GM18502 (cell line): Measurements from ENCODE around the gene FAM81B.
"Not testable (repeated sequence)": the region's sequence is repeated elsewhere in the genome, so short reads cannot be mapped to it uniquely, and the experiment has no call there.

Experiments used
- ATAC-seq: cut with Tn5 transposase; IDR thresholded peaks from one replicate; pipeline ENCODE4 v1.9.1; 2021; ENCODE audit warnings: mild to moderate bottlenecking; ENCODE audit not compliant: unreplicated experiment, poor library complexity

The FAM81B gene

DNA sequence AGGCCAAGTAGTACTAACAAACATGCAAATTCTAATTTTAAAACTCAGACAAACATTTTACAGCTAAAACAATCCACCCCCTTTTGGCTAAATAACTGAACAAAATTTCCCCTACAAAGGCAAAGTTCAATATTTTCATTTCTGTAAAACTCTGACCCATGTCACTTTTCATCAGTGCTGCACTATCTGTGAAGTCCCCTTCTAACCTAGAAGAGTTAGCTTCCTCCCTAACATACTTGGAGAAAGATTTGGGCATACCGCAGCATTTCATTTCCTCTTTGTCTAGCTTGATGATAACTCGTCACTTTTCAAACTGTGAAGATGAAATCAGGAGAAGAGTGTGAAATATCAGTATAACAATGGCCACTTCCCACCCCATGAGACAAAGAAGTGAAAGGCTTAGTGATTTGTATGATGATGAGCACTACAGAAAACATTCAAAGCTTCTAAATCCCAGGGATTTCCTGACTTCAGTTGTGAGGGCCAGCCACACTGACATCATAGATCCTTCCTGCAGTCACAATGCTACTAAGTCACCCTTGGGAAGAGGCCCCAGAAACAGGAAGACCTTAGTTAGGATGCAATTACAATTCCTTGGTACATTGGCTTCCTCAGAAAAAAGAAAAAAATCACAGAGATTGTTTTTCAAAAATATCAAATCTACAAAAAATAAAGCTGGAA lies at the start of gene FAM81B:
Gene FAM81B (plus strand): TSS at position 555 of the 681 bp plus-strand sequence. CDS start 24 bp downstream, at position 579.
- ATAC-seq, result no peak

DNA sequence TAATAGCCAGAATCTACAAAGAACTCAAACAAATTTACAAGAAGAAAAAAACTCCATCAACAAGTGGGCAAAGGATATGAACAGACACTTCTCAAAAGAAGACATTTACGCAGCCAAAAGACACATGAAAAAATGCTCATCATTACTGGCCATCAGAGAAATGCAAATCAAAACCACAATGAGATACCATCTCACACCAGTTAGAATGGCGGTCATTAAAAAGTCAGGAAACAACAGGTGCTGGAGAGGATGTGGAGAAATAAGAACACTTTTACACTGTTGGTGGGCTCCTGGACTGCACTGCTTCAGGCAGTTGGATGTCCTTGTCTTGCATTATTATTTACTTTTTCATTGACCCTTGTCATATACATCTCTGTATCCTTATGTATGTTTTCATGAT lies 49.7 kb upstream of the FAM81B start:
- not testable (repeated sequence) for ATAC-seq

GRCh38 chr5:95347506-95348120 lies 43.6 kb upstream of the FAM81B start:
- no peak for ATAC-seq

DNA sequence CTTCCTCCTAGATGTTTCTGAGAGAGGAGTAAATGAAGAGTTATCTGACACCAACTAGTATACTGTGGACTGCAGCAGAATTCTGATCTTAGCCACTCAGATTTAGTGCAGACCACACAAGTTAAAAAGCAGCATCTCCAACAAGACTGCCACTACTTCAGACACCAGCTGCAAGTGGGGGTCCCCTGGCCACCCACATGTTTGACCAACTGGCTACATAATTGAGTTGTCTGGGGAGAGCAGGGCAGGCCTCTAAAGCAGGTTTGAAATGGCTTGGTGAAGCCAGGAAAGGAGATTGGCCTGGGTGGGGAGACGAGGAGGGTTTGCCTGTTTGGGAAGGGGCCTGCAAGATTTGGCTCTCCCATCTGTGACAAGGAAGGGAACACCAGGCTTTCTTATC lies 40.5 kb upstream of the FAM81B start:
- no peak for ATAC-seq

DNA sequence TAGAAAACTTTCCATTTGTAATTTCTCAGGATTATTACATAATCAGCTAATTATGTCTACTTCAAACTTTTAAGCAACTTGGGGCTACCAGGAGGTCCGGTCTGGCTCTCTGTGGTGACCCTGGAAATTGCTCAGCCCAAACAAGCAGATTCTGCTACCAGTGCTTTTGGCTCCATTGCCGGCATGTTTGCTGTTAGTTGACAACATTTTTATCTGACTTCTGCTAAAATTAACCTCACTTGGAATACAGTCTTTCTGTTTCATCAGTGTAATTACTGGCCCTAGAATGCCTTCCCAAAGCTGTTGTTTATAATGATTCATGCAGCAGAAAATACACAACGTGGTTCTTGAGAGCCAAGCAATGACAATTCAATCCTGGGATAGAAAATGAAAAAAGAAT lies 38.5 kb upstream of the FAM81B start:
- no peak for ATAC-seq

DNA sequence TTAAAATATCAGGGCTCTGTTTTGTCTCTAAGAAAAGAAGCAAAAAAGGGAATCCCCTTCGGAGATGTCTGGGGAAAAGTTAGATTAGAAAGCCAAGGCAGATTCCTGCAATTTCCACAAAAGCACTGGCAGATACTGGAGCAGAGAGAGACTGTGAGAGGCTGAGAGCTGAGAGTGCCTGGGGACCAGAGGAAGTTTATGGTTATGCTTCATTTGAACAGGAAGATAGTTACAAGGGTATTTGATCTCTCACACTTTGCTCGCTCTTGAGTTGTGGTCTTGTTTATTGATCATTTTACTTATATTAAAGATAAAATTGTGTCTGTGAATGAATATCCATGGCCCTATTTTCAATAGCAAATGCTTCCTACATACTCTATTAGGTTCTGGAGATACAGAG lies 32.8 kb upstream of the FAM81B start:
- ATAC-seq, result no peak

DNA sequence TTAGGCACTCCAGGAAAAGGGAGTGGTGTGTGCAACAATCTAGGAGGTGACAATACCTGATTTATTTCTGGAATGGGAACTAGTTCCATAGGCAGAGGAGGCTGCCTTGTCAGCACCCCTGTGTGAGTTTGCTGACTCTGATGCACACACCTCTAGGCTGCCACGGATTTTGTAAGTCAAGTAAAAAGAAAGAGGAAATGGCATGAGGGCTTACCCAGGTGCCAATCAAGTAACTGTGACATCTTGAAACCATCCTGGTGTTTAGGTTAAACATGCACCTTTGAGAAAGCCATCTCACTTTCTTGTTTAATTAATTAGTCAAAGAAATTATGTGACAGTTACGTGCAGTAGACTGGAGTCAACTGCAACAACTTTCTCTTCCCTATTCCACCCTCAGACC lies 32.3 kb upstream of the FAM81B start:
- ATAC-seq, result no peak

- ATAC-seq, result not testable (repeated sequence)
Measured at GRCh38 chr5:95360667-95361066, 30.5 kb upstream of the FAM81B start.

- ATAC-seq, result no peak
Measured at GRCh38 chr5:95365302-95366095, 25.7 kb upstream of the FAM81B start.

DNA sequence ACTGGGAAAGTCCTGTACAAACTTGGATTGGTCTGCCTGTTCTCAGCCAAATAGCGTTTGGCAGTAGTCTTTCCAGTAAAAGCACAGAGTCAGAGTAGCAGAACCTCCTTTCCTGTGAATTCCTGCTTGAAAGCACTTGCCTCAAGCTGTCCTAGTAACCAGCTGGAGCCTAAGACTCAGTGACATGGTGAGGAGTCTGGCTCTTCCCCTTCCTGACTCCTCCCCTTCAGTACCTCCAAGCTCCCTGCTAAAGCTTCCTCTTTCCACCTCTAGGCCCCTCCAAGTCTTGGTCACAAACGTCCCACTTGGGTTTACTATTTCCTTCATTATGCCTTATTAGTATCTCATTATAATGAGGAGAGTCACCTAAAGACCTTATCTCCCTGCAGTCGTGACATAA lies 21.4 kb upstream of the FAM81B start:
- no peak for ATAC-seq

- no peak for ATAC-seq
Measured at GRCh38 chr5:95374061-95374460, 17.1 kb upstream of the FAM81B start.

DNA sequence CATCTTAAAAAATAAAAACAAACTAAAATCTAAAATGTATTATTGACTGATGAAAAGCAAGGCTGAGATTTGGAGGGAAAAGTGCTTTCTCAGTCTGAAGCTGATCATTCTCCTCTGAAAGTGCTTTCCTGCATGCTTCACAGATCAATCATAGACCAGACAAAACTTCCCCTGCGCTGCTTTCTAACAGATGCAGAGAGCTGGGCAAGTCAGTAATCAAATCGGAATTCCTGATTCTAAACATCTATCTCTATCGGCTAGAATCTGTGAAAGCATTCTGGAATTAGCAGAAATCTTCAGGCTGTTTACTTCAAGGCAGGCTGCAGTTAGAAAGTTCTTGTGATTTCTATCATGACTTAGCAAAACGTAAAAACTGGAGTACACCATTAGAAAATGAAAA lies 15.6 kb upstream of the FAM81B start:
- no peak for ATAC-seq

DNA sequence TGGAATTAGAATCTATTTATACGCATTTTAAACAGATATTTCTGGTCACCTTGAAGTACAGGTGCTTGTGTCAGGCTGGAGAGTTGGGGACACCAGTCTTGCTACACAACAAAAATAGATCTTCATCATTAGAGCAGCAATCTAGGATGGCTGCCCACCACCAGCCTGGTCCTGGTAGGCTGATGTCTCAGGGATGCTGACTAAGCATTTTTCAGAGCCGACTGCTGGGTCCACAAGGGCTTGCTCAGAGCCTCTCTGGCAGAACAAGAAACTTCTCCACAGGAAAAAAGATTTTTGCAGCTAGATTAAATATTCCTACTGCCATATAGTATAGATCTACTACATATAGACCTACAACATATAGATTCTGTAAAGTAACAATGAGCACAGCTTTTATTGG lies 12.0 kb upstream of the FAM81B start:
- ATAC-seq, result no peak

- no peak for ATAC-seq
Measured at GRCh38 chr5:95380103-95380628, 11.0 kb upstream of the FAM81B start.

- no peak for ATAC-seq
Measured at GRCh38 chr5:95382801-95383200, 8.4 kb upstream of the FAM81B start.

DNA sequence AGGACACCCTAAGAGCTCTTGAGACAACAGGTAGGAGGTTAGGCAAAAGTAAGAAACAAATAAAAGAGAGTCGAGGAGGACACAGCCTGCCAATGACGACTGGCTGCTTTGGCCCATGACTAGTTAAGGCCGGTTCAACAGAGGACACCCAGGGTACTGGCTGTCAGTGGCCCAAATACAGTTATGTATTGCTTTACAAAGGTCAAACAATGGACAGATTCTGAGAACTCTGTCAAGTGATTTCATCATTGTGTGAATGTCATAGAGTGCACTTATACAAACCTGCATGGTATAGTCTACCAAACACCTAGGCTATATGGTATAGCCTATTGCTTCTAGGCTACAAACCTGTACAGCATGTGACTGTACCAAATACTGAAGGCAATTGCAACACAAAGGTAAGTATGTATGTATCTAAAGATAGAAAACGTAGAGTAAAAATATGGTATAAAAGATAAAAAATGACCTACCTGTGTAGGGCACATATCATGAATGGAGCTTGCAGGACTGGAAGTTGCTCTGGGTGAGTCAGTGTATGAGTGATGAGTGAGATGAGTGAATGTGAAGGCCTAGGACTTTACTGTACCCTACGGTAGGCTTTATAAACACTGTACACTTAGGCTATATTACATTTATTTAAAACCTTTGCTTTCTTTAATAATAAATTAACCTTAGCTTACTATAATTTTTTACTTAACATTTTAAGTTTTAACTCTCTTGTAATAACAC lies 6.5 kb upstream of the FAM81B start:
- ATAC-seq, result no peak

DNA sequence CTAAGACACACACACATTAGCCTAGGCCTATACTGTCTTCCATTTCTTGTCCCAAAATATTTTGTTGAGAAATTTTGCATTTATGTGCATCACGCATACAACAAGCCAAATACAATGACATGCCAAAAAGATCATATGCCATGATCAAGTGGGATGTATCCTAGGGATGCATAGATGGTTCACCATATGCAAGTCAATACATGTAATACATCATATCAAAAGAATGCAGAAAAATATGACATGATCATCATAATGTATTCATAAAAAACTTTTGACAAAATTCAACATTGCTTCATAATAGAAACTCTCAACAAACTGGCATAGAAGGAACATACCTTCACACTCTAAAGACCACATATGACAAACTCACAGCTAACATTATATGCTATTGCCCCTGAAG lies 5.8 kb upstream of the FAM81B start:
- no peak for ATAC-seq

GRCh38 chr5:95391965-95392364 lies 799 bp downstream of the FAM81B start:
- not testable (repeated sequence) for ATAC-seq

DNA sequence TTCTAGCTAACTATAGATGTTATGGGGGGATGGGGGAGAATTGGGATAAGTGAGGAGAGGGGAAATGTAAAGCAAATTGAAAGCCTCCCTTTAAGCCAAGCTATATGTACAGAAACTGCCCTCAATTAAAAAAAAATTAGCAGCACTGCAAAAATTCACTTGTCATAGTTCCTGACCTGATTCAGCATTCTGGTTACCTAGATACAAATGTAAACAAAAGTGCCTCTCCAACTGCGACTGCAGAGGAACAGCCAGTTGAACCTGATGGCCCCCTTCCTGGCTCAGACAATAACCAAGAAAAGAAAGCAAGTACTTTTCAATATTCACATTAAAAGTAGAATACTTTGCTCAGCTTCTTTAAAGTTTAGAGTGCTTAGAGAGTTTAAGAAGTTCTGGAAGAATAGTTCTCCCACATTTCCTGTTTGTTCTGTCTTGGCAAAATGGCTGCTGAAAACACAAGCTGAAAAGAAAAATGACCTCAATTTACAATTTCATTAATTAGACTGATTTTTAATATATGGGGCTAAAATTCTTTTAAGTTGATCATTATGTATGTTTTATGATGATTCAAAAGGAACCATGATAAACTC lies 1.5 kb downstream of the FAM81B start:
- ATAC-seq, result no peak

- no peak for ATAC-seq
Measured at GRCh38 chr5:95393279-95393678, 2.1 kb downstream of the FAM81B start.
